Liver (tissue), 3 donors: Measurements from ENCODE around the gene MYOCOS.

Experiments
- CTCF ChIP-seq: fragments of 150-350 bp; IDR thresholded peaks from 2 replicates; pipeline ENCODE4 v1.5.1; 2017; ENCODE audit warnings: improper control_type of control experiment, low read depth, low read length; ENCODE audit not compliant: missing input control
- HNF4G ChIP-seq: IDR thresholded peaks from 2 replicates; pipeline ENCODE4 v1.6.1; 2016; ENCODE audit warnings: antibody characterized with exemption
- JUND ChIP-seq, 2 donors: IDR thresholded peaks; 2 replicates each; pipeline ENCODE4 v1.6.1; 2016; ENCODE audit warnings: antibody characterized with exemption in 2 of 2
- MAX ChIP-seq: IDR thresholded peaks from 2 replicates; pipeline ENCODE4 v1.6.1; 2016; ENCODE audit warnings: antibody characterized with exemption
- NR2F2 ChIP-seq: IDR thresholded peaks from 2 replicates; pipeline ENCODE4 v1.6.1; 2016; ENCODE audit warnings: antibody characterized with exemption
- RAD21 ChIP-seq, 2 donors: IDR thresholded peaks; 2 replicates each; pipeline ENCODE4 v1.6.1; 2016; ENCODE audit warnings: antibody characterized with exemption in 2 of 2, mild to moderate bottlenecking in 2 of 2
- RXRA ChIP-seq, 2 donors: IDR thresholded peaks; 2 replicates each; pipeline ENCODE4 v1.6.1; 2017 to 2018; ENCODE audit warnings: antibody characterized with exemption in 2 of 2, mild to moderate bottlenecking in 1 of 2
- TAF1 ChIP-seq: conservative IDR thresholded peaks from 2 replicates; pipeline ENCODE4 v1.6.1; 2016; ENCODE audit warnings: antibody characterized with exemption, mild to moderate bottlenecking
- YY1 ChIP-seq: IDR thresholded peaks from 2 replicates; pipeline ENCODE4 v1.6.1; 2016; ENCODE audit warnings: antibody characterized with exemption, mild to moderate bottlenecking
- ZBTB33 ChIP-seq: IDR thresholded peaks from 2 replicates; pipeline ENCODE4 v1.6.1; 2016; ENCODE audit warnings: antibody characterized with exemption
- TF ChIP-seq, protein P1 (sequence below): IDR thresholded peaks from 2 replicates; pipeline ENCODE4 v1.6.1; 2016; ENCODE audit warnings: antibody characterized with exemption, mild to moderate bottlenecking
- TF ChIP-seq, protein P2 (sequence below): IDR thresholded peaks from 2 replicates; pipeline ENCODE4 v1.6.1; 2016; ENCODE audit warnings: antibody characterized with exemption
- donor health status: healthy.
- donor health status: healthy.

GRCh38 chr1:171622152-171622462, at the start of gene MYOCOS:
- TF ChIP-seq RAD21 (IDR thresholded peaks at IDR 0.05) (no peak), CTCF (no peak), YY1 (no peak), NR2F2 (no peak), RXRA (IDR thresholded peaks at IDR 0.05) (no peak), ZBTB33 (no peak), MAX (no peak), JUND (IDR thresholded peaks at IDR 0.05) (no peak), TAF1 (no peak), HNF4G (no peak)
- TF ChIP-seq, protein P1, sequence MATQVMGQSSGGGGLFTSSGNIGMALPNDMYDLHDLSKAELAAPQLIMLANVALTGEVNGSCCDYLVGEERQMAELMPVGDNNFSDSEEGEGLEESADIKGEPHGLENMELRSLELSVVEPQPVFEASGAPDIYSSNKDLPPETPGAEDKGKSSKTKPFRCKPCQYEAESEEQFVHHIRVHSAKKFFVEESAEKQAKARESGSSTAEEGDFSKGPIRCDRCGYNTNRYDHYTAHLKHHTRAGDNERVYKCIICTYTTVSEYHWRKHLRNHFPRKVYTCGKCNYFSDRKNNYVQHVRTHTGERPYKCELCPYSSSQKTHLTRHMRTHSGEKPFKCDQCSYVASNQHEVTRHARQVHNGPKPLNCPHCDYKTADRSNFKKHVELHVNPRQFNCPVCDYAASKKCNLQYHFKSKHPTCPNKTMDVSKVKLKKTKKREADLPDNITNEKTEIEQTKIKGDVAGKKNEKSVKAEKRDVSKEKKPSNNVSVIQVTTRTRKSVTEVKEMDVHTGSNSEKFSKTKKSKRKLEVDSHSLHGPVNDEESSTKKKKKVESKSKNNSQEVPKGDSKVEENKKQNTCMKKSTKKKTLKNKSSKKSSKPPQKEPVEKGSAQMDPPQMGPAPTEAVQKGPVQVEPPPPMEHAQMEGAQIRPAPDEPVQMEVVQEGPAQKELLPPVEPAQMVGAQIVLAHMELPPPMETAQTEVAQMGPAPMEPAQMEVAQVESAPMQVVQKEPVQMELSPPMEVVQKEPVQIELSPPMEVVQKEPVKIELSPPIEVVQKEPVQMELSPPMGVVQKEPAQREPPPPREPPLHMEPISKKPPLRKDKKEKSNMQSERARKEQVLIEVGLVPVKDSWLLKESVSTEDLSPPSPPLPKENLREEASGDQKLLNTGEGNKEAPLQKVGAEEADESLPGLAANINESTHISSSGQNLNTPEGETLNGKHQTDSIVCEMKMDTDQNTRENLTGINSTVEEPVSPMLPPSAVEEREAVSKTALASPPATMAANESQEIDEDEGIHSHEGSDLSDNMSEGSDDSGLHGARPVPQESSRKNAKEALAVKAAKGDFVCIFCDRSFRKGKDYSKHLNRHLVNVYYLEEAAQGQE = no peak
- TF ChIP-seq, protein P2, sequence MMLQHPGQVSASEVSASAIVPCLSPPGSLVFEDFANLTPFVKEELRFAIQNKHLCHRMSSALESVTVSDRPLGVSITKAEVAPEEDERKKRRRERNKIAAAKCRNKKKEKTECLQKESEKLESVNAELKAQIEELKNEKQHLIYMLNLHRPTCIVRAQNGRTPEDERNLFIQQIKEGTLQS = no peak
